ENCODE results near the gene GSK3A.

Gene GSK3A

GRCh38 chr19:42282819-42283187 lies 40.4 kb upstream of the GSK3A start:
- Mint-ChIP-seq H3K27ac (no peak overlapping the region), H3K4me1 (peaks cover 41% of the 10 kb centered on the region), H3K9me3 (no peaks in the 10 kb centered on the region), H3K36me3 (ENCODE audit: low read depth) (no peaks in the 10 kb centered on the region), H3K27me3 (ENCODE audit: low read depth, poor library complexity) (no peaks in the 10 kb centered on the region), H3K4me3 (no peak overlapping the region)
- TF ChIP-seq, protein P1, sequence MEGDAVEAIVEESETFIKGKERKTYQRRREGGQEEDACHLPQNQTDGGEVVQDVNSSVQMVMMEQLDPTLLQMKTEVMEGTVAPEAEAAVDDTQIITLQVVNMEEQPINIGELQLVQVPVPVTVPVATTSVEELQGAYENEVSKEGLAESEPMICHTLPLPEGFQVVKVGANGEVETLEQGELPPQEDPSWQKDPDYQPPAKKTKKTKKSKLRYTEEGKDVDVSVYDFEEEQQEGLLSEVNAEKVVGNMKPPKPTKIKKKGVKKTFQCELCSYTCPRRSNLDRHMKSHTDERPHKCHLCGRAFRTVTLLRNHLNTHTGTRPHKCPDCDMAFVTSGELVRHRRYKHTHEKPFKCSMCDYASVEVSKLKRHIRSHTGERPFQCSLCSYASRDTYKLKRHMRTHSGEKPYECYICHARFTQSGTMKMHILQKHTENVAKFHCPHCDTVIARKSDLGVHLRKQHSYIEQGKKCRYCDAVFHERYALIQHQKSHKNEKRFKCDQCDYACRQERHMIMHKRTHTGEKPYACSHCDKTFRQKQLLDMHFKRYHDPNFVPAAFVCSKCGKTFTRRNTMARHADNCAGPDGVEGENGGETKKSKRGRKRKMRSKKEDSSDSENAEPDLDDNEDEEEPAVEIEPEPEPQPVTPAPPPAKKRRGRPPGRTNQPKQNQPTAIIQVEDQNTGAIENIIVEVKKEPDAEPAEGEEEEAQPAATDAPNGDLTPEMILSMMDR (IDR thresholded peaks at IDR 0.05): no peak
- no peak for DNase-seq

DNA sequence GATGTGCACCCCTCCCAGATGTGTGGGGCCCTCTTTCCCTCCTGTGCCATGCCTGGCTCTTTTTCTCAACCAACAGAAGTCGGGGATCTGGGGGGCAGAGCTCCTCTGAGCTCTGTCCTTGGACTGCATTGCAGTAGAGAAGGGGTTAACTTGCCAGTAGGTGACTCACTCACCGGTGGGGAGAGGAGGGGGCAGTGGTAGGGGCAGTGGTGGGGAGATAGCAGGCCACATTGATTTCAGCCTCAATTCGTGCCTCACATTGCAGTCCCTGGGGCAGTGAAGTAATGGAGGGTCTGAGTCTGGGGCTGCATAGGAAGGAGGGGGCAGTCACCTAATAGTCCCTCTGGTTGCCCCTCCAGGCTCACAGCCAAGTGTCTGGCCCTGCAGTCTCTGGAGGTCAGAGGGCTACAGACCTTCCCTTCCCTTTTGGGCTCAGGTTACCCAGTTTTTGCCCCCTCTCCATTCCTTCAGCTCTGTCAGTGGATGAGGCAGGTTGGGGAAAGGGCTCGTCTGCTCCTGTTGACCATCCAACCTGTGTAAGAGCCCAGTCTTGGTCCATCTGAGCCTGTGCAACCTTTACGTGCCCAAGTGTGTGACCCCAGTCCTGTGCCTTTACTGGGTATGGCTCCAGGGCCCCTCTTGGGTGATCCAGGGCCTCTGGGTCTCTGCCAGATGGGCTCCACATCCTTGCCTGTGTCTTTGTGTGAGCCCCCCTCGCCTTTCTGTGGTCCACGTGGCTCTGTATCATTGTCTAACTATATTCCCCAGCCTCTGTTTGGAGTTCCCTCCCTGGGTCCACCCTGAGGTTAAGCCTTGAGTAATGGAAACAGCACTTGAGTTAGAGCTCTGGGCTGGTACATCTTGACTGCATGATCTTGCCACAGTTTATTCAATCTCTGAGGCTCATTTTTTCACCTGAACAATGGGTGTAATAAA lies 39.7 kb upstream of the GSK3A start:
- Mint-ChIP-seq H3K4me3 (peak overlapping the region; percentile 77), H3K4me1 (peaks cover 46% of the 10 kb centered on the region), H3K36me3 (ENCODE audit: low read depth) (no peaks in the 10 kb centered on the region), H3K27me3 (ENCODE audit: low read depth, poor library complexity) (no peaks in the 10 kb centered on the region), H3K27ac (peak overlapping the region; percentile 96), H3K9me3 (no peaks in the 10 kb centered on the region)
- no peak for DNase-seq
- TF ChIP-seq, protein P1 (IDR thresholded peaks at IDR 0.05): no peak

DNA sequence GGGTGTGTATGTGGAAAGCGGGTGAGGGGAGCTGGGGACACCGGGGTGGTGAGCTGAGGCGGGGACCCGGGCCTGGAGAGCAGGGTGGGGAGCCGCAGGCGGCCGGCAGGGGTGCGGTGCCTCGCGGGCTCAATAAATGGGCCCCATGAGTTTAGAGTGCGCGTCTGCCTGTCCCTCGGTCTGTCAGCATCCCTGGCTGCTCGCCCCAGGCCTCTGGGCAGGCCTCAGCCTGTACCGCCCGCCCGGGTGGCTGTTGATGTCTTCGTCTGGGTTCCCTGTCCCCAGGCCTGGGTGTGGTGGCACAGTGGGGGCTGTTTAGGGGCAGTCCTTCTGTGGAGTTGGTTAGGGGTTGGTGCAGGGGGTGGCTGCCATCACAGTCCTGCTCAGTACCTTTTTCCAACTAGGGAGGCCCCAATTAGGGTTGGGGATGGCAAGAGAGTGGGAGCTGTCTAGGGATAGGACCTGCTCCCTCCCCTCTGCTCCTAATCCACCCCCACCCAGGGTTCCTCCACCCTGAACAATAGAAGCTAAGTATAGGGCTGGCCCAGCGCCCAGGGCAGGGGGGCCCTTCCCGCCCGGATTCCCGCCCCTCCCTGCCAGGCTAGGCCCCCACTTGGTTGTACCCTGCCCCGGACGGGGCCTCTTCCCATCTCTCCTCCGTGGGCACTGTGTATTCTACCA lies 38.9 kb upstream of the GSK3A start:
- Mint-ChIP-seq H3K36me3 (ENCODE audit: low read depth) (no peaks in the 10 kb centered on the region), H3K4me1 (peaks cover 43% of the 10 kb centered on the region), H3K4me3 (peak overlapping the region; percentile 78), H3K27me3 (ENCODE audit: low read depth, poor library complexity) (no peaks in the 10 kb centered on the region), H3K27ac (no peak overlapping the region), H3K9me3 (no peaks in the 10 kb centered on the region)
- TF ChIP-seq, protein P1 (IDR thresholded peaks at IDR 0.05): no peak
- DNase-seq: no peak

GRCh38 chr19:42280815-42281145 lies 38.4 kb upstream of the GSK3A start:
- Mint-ChIP-seq H3K9me3 (no peaks in the 10 kb centered on the region), H3K27ac (no peak overlapping the region), H3K27me3 (ENCODE audit: low read depth, poor library complexity) (no peaks in the 10 kb centered on the region), H3K4me1 (peaks cover 43% of the 10 kb centered on the region), H3K4me3 (peak overlapping the region; percentile 78), H3K36me3 (ENCODE audit: low read depth) (peaks cover 5% of the 10 kb centered on the region)
- DNase-seq: no peak
- TF ChIP-seq, protein P1 (IDR thresholded peaks at IDR 0.05): no peak

DNA sequence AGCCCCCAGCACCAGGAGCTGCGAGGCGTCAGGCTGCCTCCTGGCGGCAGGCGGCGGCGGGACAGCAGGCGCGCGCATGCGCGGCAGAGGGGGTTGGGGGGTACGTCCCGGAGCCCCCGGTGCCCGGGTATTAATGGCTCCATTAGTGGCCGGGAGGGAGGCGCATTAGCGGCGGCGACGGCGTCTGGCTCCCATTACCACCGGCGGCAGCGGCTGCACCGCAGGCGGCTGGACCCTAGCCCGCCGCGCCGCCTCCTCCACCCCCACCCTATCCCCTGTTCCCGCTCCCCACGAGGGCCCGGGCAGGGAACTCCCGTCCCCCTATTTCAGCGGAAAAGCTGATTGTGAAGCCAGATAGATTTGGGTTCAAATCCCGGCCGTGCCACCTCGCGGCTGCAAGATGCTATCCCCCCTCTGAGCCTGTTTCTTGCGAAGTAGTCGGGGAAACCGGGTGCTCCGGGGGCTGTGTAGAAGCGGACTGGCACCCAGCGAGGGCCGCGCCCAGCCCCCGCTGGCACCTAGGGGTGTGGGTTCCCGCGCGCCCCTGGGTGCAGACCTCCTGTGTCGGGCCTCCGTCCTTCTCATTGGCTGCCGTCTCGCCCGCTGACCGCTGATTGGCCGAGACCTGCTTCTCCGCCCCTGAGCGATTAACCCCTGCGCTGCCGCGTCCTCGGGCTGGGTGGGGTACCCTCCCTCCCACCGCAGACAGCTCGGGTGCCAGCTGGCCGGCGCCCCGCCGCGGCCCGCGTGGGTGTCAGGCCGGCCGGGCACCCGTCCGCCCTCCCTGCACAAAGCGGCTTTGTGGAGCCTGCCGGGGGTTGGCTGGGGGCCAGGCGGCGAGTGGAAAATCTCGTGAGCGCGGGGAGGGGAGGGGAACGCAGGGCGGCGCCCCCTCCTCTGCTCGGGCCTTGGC lies 37.8 kb upstream of the GSK3A start:
- H3K9me3 Mint-ChIP-seq: no peaks in the 10 kb centered on the region
- TF ChIP-seq, protein P1 (IDR thresholded peaks at IDR 0.05): peak; percentile 95
- peaks cover 37% of the 10 kb centered on the region for H3K4me1 Mint-ChIP-seq
- peak overlapping the region; percentile 93 for H3K4me3 Mint-ChIP-seq
- H3K36me3 Mint-ChIP-seq (ENCODE audit: low read depth): peaks cover 6% of the 10 kb centered on the region
- no peaks in the 10 kb centered on the region for H3K27me3 Mint-ChIP-seq (ENCODE audit: low read depth, poor library complexity)
- H3K27ac Mint-ChIP-seq: peak overlapping the region; percentile 84
- DNase-seq: peak; percentile 91
